BE2C (cell line): ENCODE results near the gene CDK16.
A peak's percentile ranks its signal among the peaks of the same experiment; 100 is the strongest.

Experiments used
- DNase-seq: peaks from one replicate; pipeline ENCODE4 v3.0.0-alpha.2; 2020
- H3K27me3 ChIP-seq: fragments of 250-450 bp; sonication (Bioruptor Pico); 2 replicates; pipeline ENCODE4 v1.5.1; 2020; ENCODE audit warnings: mild to moderate bottlenecking
- H3K36me3 ChIP-seq: fragments of 250-450 bp; sonication (Bioruptor Pico); 2 replicates; pipeline ENCODE4 v1.5.1; 2020; ENCODE audit warnings: mild to moderate bottlenecking
- H3K4me1 ChIP-seq: fragments of 250-450 bp; sonication (Bioruptor Pico); 2 replicates; pipeline ENCODE4 v1.5.1; 2020
- H3K4me3 ChIP-seq: 2 replicates; pipeline ENCODE4 v1.5.1; 2011; ENCODE audit warnings: low read depth, low read length
- H3K9me3 ChIP-seq: fragments of 250-450 bp; sonication (Bioruptor Pico); 2 replicates; pipeline ENCODE4 v1.5.1; 2020
- TF ChIP-seq, protein P1 (sequence below): IDR thresholded peaks from 2 replicates; pipeline ENCODE4 v1.5.1; 2012; ENCODE audit warnings: mild to moderate bottlenecking, low read depth, low read length

Gene CDK16

DNA sequence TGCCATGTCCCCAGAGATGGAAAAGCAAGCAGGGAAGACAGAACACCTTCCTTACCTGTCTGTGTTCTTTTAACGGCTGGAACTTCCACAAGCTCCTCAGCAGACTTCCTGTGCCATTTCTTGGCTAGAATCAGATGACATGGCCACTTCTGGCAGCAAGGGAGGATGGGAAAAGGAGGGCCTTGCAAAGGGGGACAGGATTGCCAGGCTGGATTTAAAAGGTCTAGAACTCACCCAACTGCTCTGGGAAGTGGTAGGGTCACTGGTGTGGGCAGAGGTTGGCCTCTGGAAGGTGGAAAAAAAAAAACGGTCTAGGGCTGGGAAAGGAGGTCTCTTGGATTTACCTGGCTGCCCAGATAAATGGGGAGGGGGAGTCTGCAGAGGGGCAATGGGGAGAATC lies 12.7 kb downstream of the CDK16 start:
- DNase-seq = no peak
- no peak overlapping the region for H3K4me3 ChIP-seq

DNA sequence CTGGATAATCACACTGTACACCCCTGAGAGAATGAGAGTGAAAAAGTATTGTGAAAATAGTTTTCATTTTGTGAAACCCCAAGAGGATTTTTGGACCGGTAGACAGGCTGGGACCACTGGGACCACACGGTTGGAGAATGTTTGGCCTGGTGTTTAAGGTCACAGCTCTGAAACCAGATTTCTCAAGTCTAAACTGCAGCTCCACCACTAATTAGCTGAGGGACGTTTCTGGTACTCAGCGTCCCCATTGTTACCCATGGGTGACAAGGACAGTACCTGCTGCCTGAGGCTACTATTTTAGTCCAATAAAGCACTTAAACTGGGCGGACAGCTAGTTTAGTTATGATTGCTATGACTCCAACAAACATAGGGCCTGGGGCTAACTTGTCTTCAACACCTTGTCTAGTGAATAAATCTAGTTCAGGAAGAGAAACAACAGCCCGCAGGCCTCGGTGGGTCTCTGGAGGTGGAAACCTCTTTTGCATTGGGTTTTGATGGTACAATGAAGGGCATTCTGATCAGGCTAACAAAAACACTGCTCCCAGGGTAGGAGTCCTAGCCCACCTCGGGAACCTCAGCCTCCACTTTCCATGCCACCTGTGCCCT lies 13.8 kb downstream of the CDK16 start:
- TF ChIP-seq, protein P1, sequence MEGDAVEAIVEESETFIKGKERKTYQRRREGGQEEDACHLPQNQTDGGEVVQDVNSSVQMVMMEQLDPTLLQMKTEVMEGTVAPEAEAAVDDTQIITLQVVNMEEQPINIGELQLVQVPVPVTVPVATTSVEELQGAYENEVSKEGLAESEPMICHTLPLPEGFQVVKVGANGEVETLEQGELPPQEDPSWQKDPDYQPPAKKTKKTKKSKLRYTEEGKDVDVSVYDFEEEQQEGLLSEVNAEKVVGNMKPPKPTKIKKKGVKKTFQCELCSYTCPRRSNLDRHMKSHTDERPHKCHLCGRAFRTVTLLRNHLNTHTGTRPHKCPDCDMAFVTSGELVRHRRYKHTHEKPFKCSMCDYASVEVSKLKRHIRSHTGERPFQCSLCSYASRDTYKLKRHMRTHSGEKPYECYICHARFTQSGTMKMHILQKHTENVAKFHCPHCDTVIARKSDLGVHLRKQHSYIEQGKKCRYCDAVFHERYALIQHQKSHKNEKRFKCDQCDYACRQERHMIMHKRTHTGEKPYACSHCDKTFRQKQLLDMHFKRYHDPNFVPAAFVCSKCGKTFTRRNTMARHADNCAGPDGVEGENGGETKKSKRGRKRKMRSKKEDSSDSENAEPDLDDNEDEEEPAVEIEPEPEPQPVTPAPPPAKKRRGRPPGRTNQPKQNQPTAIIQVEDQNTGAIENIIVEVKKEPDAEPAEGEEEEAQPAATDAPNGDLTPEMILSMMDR = no peak
- DNase-seq = no peak
- H3K36me3 ChIP-seq = no peaks in the 10 kb centered on the region
- H3K27me3 ChIP-seq = no peaks in the 10 kb centered on the region
- H3K4me3 ChIP-seq = peak overlapping the region; percentile 77
- no peaks in the 10 kb centered on the region for H3K9me3 ChIP-seq
- H3K4me1 ChIP-seq = no peaks in the 10 kb centered on the region

More for the DNA sequence above, 12.7 kb downstream of the CDK16 start:
- Histone ChIP-seq H3K4me1 (no peaks in the 10 kb centered on the region), H3K36me3 (peaks cover 4% of the 10 kb centered on the region), H3K27me3 (no peaks in the 10 kb centered on the region), H3K9me3 (no peaks in the 10 kb centered on the region)
- TF ChIP-seq, protein P1 = no peak

DNA sequence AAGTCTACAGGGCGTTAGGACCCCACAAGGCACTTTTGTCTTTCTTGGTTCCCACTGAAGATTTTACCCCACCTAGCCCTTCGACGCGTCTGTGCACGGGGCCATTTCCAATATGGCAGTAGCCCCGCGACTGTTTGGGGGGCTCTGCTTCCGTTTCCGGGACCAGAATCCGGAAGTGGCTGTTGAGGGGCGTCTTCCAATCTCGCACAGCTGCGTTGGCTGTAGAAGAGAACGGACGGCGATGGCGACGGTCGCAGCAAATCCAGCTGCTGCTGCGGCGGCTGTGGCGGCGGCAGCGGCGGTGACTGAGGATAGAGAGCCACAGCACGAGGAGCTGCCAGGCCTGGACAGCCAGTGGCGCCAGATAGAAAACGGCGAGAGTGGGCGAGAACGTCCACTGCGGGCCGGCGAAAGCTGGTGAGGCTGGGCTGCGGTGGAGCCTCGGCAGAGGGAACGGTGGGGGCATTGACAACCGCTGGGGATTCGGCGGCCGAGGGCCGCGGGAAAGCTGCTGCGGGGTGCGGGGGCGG lies 14.4 kb downstream of the CDK16 start, which contains the start of gene USP11:
Gene USP11, plus strand, starts transcription at position 207 of the 530 bp plus-strand sequence. Its CDS starts 35 bp downstream, at position 242.
- Histone ChIP-seq H3K4me3 (peak within 1 kb of the TSS; percentile 77), H3K4me1 (no peaks in the 10 kb centered on the region), H3K36me3 (no peaks in the 10 kb centered on the region), H3K27me3 (no peaks in the 10 kb centered on the region), H3K9me3 (no peaks in the 10 kb centered on the region)
- DNase-seq = peak; percentile 47
- TF ChIP-seq, protein P1 = no peak

DNA sequence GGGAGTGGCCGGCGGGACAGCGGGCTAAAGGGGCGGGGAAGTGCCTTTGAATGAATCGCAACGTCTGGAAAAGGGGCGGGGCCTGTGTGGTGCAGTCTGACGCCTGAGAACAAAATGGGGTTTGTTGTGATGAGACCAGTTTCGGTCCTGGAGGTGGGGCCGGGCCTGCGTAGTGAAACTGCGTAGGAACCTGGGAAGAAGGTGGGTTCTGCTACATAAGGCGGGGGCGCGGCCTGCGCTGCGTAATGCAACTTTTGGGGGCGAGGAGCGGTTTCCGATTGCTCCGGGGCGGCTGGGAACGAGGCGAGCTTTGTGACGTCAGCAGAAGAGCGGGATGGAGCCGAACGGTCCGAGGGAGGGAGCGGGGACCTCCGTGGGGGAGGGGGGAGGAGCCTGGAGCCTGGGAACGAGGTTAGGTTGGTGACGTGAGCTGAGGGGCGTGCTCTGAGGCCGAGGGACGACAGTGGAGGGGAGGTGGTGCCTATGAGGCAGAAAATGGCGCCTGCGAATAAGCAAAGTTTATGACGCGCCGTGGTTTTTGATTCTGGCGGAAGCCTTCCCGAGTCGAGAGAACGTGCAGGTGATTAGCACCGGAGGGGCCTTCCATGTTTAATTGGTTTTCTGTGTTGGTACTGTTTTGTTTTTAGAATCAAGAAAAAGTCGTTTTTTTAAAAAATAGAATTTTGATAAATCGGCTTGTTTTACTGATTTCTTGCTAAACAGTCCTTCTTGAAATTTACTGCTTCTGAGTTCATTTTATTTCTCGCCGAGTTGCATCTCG lies 15.0 kb downstream of the CDK16 start:
- no peaks in the 10 kb centered on the region for H3K27me3 ChIP-seq
- no peaks in the 10 kb centered on the region for H3K4me1 ChIP-seq
- TF ChIP-seq, protein P1 = no peak
- H3K9me3 ChIP-seq = no peaks in the 10 kb centered on the region
- H3K36me3 ChIP-seq = no peaks in the 10 kb centered on the region
- H3K4me3 ChIP-seq = peak overlapping the region; percentile 77
- DNase-seq = peak; percentile 88

DNA sequence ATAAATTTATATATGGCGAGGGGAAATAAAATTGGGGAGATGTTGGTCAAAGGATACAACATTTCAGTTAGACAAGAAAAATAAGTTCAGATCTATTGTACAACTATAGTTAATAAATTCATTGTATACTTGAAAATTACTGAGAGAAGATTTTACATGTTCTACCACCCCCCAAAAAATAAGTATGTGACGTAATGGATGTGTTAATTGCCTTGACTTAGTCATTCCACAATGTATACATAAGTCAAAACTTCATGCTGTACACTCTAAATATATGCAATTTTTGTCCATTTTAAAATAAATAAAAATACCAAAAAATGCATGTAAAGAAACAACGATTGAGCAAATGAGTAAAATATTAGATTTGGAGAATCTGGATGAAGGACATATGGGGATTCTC lies 16.1 kb downstream of the CDK16 start:
- Histone ChIP-seq H3K9me3 (no peaks in the 10 kb centered on the region), H3K4me1 (no peaks in the 10 kb centered on the region), H3K27me3 (no peaks in the 10 kb centered on the region), H3K4me3 (peak overlapping the region; percentile 77), H3K36me3 (no peaks in the 10 kb centered on the region)
- no peak for DNase-seq
- TF ChIP-seq, protein P1 = no peak

DNA sequence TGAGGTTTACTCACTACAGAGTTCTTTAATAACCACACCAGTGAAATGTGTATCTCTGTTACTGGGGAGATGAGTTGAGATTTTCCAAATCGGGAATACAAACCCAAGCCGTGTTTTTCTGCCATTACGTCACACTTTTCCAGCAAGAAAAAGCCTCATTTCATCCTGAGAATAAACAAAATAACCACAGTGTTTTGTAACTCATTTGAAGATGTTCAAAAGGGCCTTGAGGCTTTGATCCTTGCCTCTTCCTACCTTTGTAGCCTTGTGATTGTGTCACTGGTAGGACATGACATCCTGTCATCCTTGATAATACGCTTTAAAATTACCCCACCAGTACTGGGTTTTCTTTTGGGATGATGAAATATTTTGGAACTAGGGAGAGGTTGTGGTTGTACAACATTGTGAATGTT lies 17.2 kb downstream of the CDK16 start:
- no peak for DNase-seq
- H3K9me3 ChIP-seq = no peaks in the 10 kb centered on the region
- no peaks in the 10 kb centered on the region for H3K36me3 ChIP-seq
- no peaks in the 10 kb centered on the region for H3K27me3 ChIP-seq
- no peak overlapping the region for H3K4me3 ChIP-seq
- H3K4me1 ChIP-seq = no peaks in the 10 kb centered on the region
- TF ChIP-seq, protein P1 = no peak
